NCI-H2029 treated with DMSO at 0.1 percent for 48 hours (cell line): ENCODE measurements around the gene TRDMT1.

Experiments used
- DNase-seq: peaks from one replicate; lab custom pipeline; 2025; lab: John Stamatoyannopoulos, UW

TRDMT1 gene

DNA sequence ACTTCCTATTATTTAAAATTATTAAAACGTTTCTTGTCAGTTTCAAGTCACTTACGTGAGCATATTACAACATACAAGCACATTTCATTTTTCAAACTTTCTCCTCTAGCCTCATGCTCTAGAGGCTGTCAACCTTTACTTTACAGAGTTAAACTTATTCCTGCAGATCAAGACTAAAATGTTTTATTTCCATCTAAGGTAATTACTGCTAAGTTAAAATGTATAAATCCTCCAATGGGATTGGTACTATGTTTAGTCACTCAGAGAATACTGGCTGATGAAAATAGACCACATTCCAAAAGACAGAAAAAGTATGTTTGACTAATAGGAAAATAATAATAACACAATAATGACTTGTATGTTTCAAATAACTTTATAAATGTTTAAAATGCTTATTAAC lies 8.4 kb upstream of the TRDMT1 start:
- no peak for DNase-seq

DNA sequence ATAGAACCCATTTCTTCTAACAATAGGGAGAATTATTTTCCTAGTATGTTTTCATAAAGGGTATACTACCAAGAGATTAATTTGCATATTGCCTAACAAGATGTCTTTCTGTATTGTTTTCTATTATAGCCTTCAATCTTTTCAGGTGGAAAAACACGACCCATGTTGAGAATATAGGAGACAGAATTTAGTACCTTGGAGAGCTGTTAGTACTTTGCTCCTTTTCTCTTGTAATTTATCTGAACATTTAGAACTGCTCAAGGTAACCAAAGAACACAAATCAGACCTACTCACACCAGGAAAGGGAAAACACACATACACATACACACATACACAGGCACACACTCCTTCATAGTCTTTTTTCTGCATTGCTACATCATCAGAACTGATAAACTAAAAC lies 7.8 kb upstream of the TRDMT1 start:
- DNase-seq = no peak

DNA sequence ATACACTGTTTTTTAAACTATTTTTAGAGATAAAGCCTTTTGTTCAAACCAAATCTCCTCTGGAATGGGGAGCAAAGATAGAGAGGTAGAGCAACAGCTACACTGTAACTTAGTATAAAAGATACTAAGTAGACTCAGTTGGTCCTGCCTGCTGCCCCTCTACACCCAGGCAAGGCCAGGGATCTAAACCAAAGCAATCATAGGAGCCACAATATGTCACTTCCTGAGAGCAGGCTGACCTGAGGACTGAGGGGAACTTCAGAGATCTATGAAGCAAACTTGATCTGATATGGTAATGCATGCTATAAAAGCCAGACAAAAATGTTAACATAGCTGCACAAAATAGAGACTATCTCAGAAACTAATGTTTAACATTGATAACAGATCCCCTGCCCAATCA lies 7.0 kb upstream of the TRDMT1 start:
- no peak for DNase-seq

DNA sequence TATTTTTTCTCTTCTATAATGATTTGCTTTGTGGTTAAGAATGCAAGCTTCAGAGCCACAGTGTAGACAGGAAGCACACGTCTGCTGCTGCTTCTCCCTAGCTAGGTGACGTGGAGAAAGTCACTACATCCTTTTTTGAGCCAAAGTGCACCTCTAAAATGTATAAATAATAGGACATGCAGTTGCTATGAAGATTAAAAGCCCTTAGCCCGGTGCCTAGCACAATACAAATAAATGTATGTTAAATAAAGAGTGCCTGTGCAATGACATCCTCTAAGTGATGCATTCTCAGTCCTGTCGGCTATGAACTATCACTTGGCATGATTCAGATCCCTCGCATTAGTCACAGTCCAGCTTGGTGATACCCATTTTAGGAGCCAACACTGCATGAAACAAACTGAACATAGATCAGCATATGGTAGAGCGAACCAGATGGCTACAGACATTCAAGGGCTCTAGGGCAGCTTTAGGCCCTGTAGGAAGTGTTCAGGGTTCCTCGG lies 4.8 kb upstream of the TRDMT1 start:
- no peak for DNase-seq

- DNase-seq = no peak
Observed at GRCh38 chr10:17203416-17203815, 1.9 kb upstream of the TRDMT1 start.

- DNase-seq = no peak
Observed at GRCh38 chr10:17202999-17203398, 1.5 kb upstream of the TRDMT1 start.

DNA sequence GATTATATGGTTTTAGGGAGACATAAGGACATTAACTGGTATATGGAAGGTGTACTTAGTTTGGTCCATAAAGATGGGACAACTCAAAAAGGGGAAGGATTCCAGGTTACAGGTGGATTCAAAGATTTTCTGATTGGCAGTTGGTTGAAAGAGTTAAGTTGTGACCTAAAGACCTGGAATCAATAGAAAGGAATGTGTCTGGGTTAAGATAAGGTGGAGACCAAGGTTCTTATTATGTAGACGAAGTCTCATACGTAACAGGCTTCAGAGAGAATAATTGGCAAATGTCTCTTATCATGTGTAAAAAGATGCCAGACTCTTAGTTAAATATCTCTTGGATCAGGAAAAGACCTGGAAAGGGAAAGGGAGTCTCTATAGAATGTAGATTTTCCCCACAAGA lies 1.0 kb upstream of the TRDMT1 start:
- no peak for DNase-seq

DNA sequence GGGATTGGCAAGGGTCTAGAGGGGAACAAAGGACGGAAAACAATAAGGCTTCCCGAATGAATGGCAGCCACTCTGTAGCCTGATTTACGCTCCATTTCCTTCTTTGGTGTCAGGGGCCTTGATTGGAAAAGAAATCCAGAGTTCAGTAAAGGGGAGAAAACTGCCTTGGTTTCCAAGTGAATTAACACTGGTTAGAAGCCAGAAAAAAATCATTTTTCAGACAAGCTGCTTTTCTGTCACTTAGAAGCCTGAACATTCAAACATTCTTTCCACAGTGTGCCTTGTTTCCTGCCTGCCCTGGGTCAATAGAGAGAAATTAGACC lies 283 bp upstream of the TRDMT1 start:
- DNase-seq = no peak

DNA sequence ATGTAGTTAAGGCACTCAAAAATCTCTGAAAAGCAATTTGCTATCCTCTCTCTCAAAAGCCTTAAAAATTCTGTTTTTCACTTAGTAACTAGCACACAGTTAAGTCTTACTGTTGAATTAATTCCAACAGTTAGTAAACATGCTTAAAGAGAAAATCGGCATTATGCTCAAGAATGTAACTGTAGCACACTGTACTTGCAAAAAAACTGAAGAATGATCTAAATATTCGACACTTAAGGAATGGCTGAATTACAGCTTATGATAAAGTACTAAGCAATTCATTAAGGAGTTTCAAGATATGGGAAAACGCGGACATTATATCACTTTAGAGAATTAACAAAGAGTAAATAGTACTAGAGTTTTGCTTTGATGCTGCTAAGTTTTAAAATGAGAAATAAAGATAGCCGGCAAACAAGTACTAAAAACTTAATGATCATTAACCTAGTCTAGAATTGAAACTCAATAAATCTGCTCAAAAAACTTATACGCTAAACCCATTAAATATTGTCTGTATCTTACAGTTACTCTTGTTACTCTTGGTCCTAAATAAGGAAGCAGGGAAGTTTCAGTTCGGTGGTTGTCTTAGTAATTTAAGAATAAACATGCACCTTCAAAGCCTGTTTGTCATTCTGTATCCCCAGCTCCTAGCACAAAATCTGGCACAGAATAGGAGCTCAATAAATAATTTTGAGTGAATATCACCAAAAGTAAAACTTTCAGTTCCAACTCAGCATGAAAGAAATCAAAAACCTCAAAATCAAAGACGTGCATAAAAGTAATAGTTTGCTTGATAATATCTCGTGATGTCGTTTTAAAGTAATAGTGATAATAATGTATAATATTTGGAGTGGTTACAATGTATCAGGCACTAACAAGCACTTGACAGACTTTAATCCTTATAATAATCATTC lies 1.2 kb downstream of the TRDMT1 start:
- DNase-seq = no peak

GRCh38 chr10:17199351-17199804 lies 2.1 kb downstream of the TRDMT1 start:
- no peak for DNase-seq

- no peak for DNase-seq
Observed at GRCh38 chr10:17196573-17196972, 4.9 kb downstream of the TRDMT1 start.

DNA sequence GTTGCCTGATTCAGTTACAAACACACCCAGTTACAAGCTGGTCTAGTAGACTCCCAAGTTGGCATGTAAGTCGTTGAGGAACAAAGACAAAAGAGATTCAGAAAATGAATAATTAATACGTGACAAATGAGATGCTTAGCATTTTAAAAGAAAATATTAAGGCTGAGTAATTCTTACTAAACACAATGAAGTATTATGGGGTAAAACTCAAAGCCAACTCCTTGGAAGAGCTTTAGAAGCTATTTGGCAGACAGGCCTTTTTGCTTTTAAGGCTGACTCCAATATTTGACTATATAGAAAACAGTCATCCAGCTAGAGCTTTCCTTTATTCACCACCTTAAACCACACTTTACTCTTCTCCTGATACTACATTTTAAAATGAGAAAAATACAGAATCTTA lies 5.4 kb downstream of the TRDMT1 start:
- no peak for DNase-seq

DNA sequence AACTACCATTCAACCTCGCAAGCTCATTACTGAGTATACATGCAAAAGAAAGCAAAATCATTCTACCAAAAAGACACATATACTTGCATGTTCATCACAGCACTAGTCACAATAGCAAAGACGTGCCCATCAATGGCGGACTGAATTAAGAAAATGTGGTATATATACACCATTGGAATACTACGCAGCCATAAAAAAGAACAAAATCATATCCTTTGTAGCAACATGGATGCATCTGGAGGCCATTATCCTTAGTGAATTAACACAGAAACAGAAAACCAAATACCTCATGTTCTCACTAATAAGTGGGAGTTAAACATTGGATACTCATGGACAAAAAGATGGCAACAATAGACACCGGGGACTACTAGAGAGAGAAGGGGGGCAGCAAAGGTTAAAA lies 6.4 kb downstream of the TRDMT1 start:
- no peak for DNase-seq

- DNase-seq = no peak
Observed at GRCh38 chr10:17190602-17191001, 10.9 kb downstream of the TRDMT1 start.

- no peak for DNase-seq
Observed at GRCh38 chr10:17188644-17189172, 12.8 kb downstream of the TRDMT1 start.

DNA sequence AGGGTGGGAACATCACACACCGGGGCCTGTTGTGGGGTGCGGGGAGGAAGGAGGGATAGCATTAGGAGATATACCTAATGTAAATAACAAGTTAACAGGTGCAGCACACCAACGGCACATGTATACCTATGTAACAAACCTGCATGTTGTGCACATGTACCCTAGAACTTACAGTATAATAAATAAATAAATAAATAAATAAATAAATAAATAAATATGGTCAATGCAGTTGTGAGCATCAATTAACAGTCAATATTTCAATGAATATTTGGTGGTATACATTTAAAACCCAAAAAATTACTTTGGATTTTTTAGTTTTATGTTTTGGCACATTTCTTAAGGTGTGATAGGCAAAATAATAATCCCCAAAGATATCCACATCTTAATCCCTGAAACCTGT lies 15.6 kb downstream of the TRDMT1 start:
- no peak for DNase-seq

DNA sequence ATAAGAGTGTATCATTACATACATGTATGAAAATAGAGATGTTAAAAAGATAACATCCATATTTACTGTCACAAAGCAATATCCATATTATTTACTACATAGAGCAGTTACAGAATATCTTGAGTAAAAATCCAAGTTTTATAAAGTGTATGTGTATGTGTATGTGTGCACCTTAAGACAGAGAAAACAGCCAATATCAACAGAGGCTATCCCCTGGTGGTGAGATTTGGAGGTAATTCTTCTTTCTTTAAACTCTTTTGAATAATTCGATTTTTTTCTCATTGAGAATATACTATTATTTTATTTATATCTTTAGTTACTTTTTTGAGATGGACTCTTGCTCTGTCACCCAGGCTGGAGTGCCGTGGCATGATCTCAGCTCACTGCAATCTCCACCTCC lies 18.4 kb downstream of the TRDMT1 start:
- no peak for DNase-seq

DNA sequence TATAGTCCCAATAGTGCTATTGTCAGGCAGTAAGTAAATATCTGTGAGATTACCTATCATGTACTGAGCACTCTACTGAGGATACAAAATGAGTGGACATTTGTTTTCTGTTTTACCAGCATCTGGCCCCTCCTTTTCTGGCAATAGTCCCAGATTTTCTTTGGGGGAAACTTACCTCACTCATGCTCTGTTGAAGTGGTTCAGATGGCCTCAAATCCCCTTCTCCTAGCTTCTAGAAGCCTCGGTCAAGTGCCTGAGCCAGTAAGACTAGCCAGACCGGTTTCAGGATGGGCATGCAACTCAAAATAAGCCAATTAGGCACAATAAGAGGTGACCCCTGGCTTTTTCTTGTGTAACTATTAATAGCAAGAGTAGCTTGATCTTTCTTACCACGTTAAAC lies 19.7 kb downstream of the TRDMT1 start:
- DNase-seq = no peak

- DNase-seq = no peak
Observed at GRCh38 chr10:17181110-17181509, 20.4 kb downstream of the TRDMT1 start.

DNA sequence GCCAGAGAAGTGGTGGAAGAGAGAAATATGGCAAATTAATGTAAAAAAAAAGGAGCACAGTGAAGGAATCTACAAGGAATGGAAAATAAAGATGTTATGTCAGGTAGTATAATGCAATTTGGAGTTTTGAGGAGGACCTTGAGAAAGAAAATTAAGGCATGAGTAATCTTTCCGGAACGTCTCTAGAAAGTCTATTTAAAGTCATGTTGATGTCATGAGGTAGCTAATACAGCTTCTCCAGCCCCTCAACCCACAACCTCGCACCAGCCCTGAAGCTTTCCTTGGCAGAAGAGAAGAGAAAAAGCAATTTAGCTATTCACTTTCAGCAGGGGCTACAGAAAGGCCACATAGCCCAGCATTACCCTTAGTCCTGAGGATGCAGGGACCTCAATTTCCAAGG lies 22.5 kb downstream of the TRDMT1 start:
- DNase-seq = no peak

GRCh38 chr10:17178006-17178405 lies 23.5 kb downstream of the TRDMT1 start:
- DNase-seq = no peak

DNA sequence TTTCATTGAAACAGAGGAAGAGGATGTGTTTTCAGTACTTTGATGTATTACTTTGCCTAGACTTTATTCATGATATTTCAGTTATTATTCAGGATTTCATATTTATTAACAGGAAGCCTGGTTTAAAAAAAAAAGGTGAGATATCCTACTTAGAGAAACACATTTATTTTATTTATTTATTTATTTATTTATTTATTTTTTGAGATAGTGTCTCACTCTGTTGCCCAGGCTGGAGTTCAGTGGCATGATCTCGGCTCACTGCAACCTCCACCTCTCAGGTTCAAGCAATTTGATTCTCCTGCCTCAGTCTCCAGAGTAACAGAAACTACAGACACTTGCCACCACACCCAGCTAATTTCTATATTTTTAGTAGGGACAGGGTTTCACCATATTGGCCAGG lies 24.5 kb downstream of the TRDMT1 start:
- DNase-seq = no peak

GRCh38 chr10:17176091-17176490 lies 25.4 kb downstream of the TRDMT1 start:
- no peak for DNase-seq

GRCh38 chr10:17175551-17175950 lies 25.9 kb downstream of the TRDMT1 start:
- DNase-seq = no peak
